ENCODE measurements around the gene RAB11FIP3.

RAB11FIP3 gene

GRCh38 chr16:569445-570254, 144.2 kb downstream of the RAB11FIP3 start, which contains the start of gene PIGQ:
Gene PIGQ, plus strand, starts transcription at chr16:569968. Its CDS starts 4,107 bp downstream, at chr16:574075.
- no peak for DNase-seq

All from NCI-H510A (cell line).